ENCODE data around the gene RNF182. TPM values are rescaled to one million over a fixed set of nuclear protein-coding genes. Genes with fewer than 3 reads are reported as not detected.

Gene RNF182
- total and polyA plus RNA-seq, 2 donors (not counting 1 experiment from before 2014, with no cell fraction given), result 2.5 to 14.1 TPM

GRCh38 chr6:14008809-14009208 lies 84.1 kb downstream of the RNF182 start:
- no peaks in the 10 kb centered on the region for H3K36me3 ChIP-seq (ENCODE audit: control insufficient read depth, insufficient read depth, low read length)
- H3K4me2 ChIP-seq (ENCODE audit: extremely low read depth, insufficient read depth, low read length), result no peak overlapping the region
- no peak for TF ChIP-seq CTCF (conservative IDR thresholded peaks at IDR 0.05 in 1 of 2, IDR thresholded peaks at IDR 0.05 in 1 of 2; ENCODE audit: low read depth in 1 of 2, low read length in 2 of 2)
- DNase-seq (ENCODE audit: low read depth in 2 of 2), result no peak
- no peak overlapping the region for H2AFZ ChIP-seq (ENCODE audit: low read length)
- peaks cover 2% of the 10 kb centered on the region for H3K27me3 ChIP-seq (ENCODE audit: control insufficient read depth, insufficient read depth, low read length)
- H3K9me3 ChIP-seq (ENCODE audit: control insufficient read depth, insufficient read depth, low read depth, low read length), result no peaks in the 10 kb centered on the region
- no peaks in the 10 kb centered on the region for H3K4me1 ChIP-seq (ENCODE audit: control insufficient read depth, extremely low read depth, insufficient read depth, low read length)
- no peak overlapping the region for H3K9ac ChIP-seq (ENCODE audit: insufficient read depth, low read length)
- no peak overlapping the region for H3K27ac ChIP-seq (ENCODE audit: insufficient read depth, low read length)
- no peak overlapping the region for H3K4me3 ChIP-seq (replicated peaks in 1 of 4; ENCODE audit: control extremely low read depth in 1 of 4, insufficient read depth in 1 of 4, low read depth in 3 of 4, low read length in 4 of 4)
- H3K79me2 ChIP-seq (ENCODE audit: control insufficient read depth, insufficient read depth, low read length), result no peaks in the 10 kb centered on the region
- no peaks in the 10 kb centered on the region for H4K20me1 ChIP-seq (ENCODE audit: control insufficient read depth, extremely low read depth, insufficient read depth, low read length)

- H3K36me3 ChIP-seq (ENCODE audit: control insufficient read depth, insufficient read depth, low read length), result no peaks in the 10 kb centered on the region
- TF ChIP-seq CTCF (conservative IDR thresholded peaks at IDR 0.05 in 1 of 2, IDR thresholded peaks at IDR 0.05 in 1 of 2; ENCODE audit: low read depth in 1 of 2, low read length in 2 of 2), result no peak
- TF ChIP-seq EZH2 (IDR thresholded peaks at IDR 0.05; ENCODE audit: low read length, missing control alignments), result no peak
- H4K20me1 ChIP-seq (ENCODE audit: control insufficient read depth, extremely low read depth, insufficient read depth, low read length), result no peaks in the 10 kb centered on the region
- no peak overlapping the region for H3K4me3 ChIP-seq (replicated peaks in 1 of 4; ENCODE audit: control extremely low read depth in 1 of 4, insufficient read depth in 1 of 4, low read depth in 3 of 4, low read length in 4 of 4)
- peaks cover 2% of the 10 kb centered on the region for H3K27me3 ChIP-seq (ENCODE audit: control insufficient read depth, insufficient read depth, low read length)
- H3K4me1 ChIP-seq (ENCODE audit: control insufficient read depth, extremely low read depth, insufficient read depth, low read length), result no peaks in the 10 kb centered on the region
- H3K27ac ChIP-seq (ENCODE audit: insufficient read depth, low read length), result no peak overlapping the region
- H3K79me2 ChIP-seq (ENCODE audit: control insufficient read depth, insufficient read depth, low read length), result no peaks in the 10 kb centered on the region
- DNase-seq (ENCODE audit: low read depth in 2 of 2), result no peak
- H3K9me3 ChIP-seq (ENCODE audit: control insufficient read depth, insufficient read depth, low read depth, low read length), result no peaks in the 10 kb centered on the region
- no peak overlapping the region for H3K4me2 ChIP-seq (ENCODE audit: extremely low read depth, insufficient read depth, low read length)
- no peak overlapping the region for H3K9ac ChIP-seq (ENCODE audit: insufficient read depth, low read length)
- H2AFZ ChIP-seq (ENCODE audit: low read length), result no peak overlapping the region
Measured at GRCh38 chr6:14009431-14009830, 84.7 kb downstream of the RNF182 start.

- TF ChIP-seq CTCF (conservative IDR thresholded peaks at IDR 0.05 in 1 of 2, IDR thresholded peaks at IDR 0.05 in 1 of 2; ENCODE audit: low read depth in 1 of 2, low read length in 2 of 2) (no peak), EZH2 (IDR thresholded peaks at IDR 0.05; ENCODE audit: low read length, missing control alignments) (no peak)
- Histone ChIP-seq H3K79me2 (ENCODE audit: control insufficient read depth, insufficient read depth, low read length) (no peaks in the 10 kb centered on the region), H3K4me3 (replicated peaks in 1 of 4; ENCODE audit: control extremely low read depth in 1 of 4, insufficient read depth in 1 of 4, low read depth in 3 of 4, low read length in 4 of 4) (no peak overlapping the region), H4K20me1 (ENCODE audit: control insufficient read depth, extremely low read depth, insufficient read depth, low read length) (no peaks in the 10 kb centered on the region), H3K9me3 (ENCODE audit: control insufficient read depth, insufficient read depth, low read depth, low read length) (no peaks in the 10 kb centered on the region), H3K4me2 (ENCODE audit: extremely low read depth, insufficient read depth, low read length) (no peak overlapping the region), H3K36me3 (ENCODE audit: control insufficient read depth, insufficient read depth, low read length) (no peaks in the 10 kb centered on the region), H3K27ac (ENCODE audit: insufficient read depth, low read length) (no peak overlapping the region), H3K9ac (ENCODE audit: insufficient read depth, low read length) (no peak overlapping the region), H3K4me1 (ENCODE audit: control insufficient read depth, extremely low read depth, insufficient read depth, low read length) (no peaks in the 10 kb centered on the region), H2AFZ (ENCODE audit: low read length) (no peak overlapping the region), H3K27me3 (ENCODE audit: control insufficient read depth, insufficient read depth, low read length) (peaks cover 2% of the 10 kb centered on the region)
- DNase-seq (ENCODE audit: low read depth in 2 of 2), result no peak
Measured at GRCh38 chr6:14010275-14010674, 85.5 kb downstream of the RNF182 start.
